H9 (cell line): ENCODE results near the gene SLC12A1. TPM values are rescaled to one million over a fixed set of nuclear protein-coding genes. Genes with fewer than 3 reads are reported as not detected.
A peak's percentile ranks its signal among the peaks of the same experiment; 100 is the strongest.

ENCODE experiments used
- DNase-seq: peaks from one replicate; pipeline ENCODE4 v3.0.0-alpha.2; 2017
- H2AFZ ChIP-seq: one replicate; pipeline ENCODE4 v1.6.1; 2013; ENCODE audit warnings: mild to moderate bottlenecking, low read length, control low read depth, moderate library complexity
- H2AK5ac ChIP-seq: 2 replicates; pipeline ENCODE4 v1.6.1; 2013; ENCODE audit warnings: low read length, control low read depth, mixed read lengths; ENCODE audit not compliant: insufficient read length
- H2BK120ac ChIP-seq: one replicate; pipeline ENCODE4 v1.6.1; 2013; ENCODE audit warnings: low read depth, mild to moderate bottlenecking, low read length, control low read depth, inconsistent platforms; ENCODE audit not compliant: poor library complexity, severe bottlenecking
- H2BK12ac ChIP-seq: 2 replicates; pipeline ENCODE4 v1.6.1; 2013; ENCODE audit warnings: low read length, control low read depth, mixed read lengths, low read depth; ENCODE audit not compliant: insufficient read length
- H2BK15ac ChIP-seq: 2 replicates; pipeline ENCODE4 v1.6.1; 2013; ENCODE audit warnings: low read depth, low read length, control low read depth
- H2BK20ac ChIP-seq: one replicate; pipeline ENCODE4 v1.6.1; 2013; ENCODE audit warnings: low read depth, mild to moderate bottlenecking, low read length, control low read depth, inconsistent platforms; ENCODE audit not compliant: poor library complexity, severe bottlenecking
- H2BK5ac ChIP-seq: 2 replicates; pipeline ENCODE4 v1.6.1; 2013; ENCODE audit warnings: low read length, control low read depth, mixed read lengths; ENCODE audit not compliant: insufficient read length
- H3K14ac ChIP-seq: 2 replicates; pipeline ENCODE4 v1.6.1; 2013; ENCODE audit warnings: low read length, control low read depth; ENCODE audit not compliant: insufficient read depth
- H3K18ac ChIP-seq: 2 replicates; pipeline ENCODE4 v1.6.1; 2013; ENCODE audit warnings: low read depth, mild to moderate bottlenecking, mixed read lengths, low read length, control low read depth; ENCODE audit not compliant: insufficient read length
- H3K23ac ChIP-seq: 2 replicates; pipeline ENCODE4 v1.6.1; 2013; ENCODE audit warnings: low read length, control low read depth, mixed read lengths, low read depth; ENCODE audit not compliant: insufficient read length
- H3K23me2 ChIP-seq: 2 replicates; pipeline ENCODE4 v1.6.1; 2013; ENCODE audit warnings: low read depth, mild to moderate bottlenecking, mixed read lengths, low read length, control low read depth; ENCODE audit not compliant: insufficient read length, poor library complexity, severe bottlenecking
- H3K27ac ChIP-seq: 2 replicates; pipeline ENCODE4 v1.5.1; 2013; ENCODE audit warnings: low read length, control low read depth, mixed read lengths, low read depth; ENCODE audit not compliant: insufficient read length
- H3K27me3 ChIP-seq: 2 replicates; pipeline ENCODE4 v1.6.1; 2013; ENCODE audit warnings: low read length, control low read depth, inconsistent platforms; ENCODE audit not compliant: insufficient read depth
- H3K4ac ChIP-seq: 2 replicates; pipeline ENCODE4 v1.6.1; 2013; ENCODE audit warnings: low read depth, mild to moderate bottlenecking, control low read depth, inconsistent platforms, low read length, moderate library complexity
- H3K4me1 ChIP-seq: 2 replicates; pipeline ENCODE4 v1.6.1; 2013; ENCODE audit warnings: low read length, control low read depth, inconsistent platforms; ENCODE audit not compliant: insufficient read depth
- H3K4me2 ChIP-seq: 2 replicates; pipeline ENCODE4 v1.6.1; 2013; ENCODE audit warnings: low read length, control low read depth, mixed read lengths; ENCODE audit not compliant: insufficient read length, insufficient read depth
- H3K56ac ChIP-seq: 2 replicates; pipeline ENCODE4 v1.6.1; 2013; ENCODE audit warnings: low read depth, mild to moderate bottlenecking, mixed read lengths, low read length, control low read depth; ENCODE audit not compliant: insufficient read length
- H3K79me1 ChIP-seq: 2 replicates; pipeline ENCODE4 v1.6.1; 2013; ENCODE audit warnings: low read depth, mild to moderate bottlenecking, moderate library complexity, low read length, control low read depth, inconsistent platforms; ENCODE audit not compliant: insufficient read depth, poor library complexity, severe bottlenecking
- H3K79me2 ChIP-seq: 2 replicates; pipeline ENCODE4 v1.6.1; 2013; ENCODE audit warnings: low read length, control low read depth, inconsistent platforms; ENCODE audit not compliant: insufficient read depth
- H3K9ac ChIP-seq: 2 replicates; pipeline ENCODE4 v1.6.1; 2013; ENCODE audit warnings: low read length, control low read depth, mixed read lengths; ENCODE audit not compliant: insufficient read length; ENCODE audit errors: extremely low read depth
- H3K9me3 ChIP-seq: one replicate; pipeline ENCODE4 v1.6.1; 2013; ENCODE audit warnings: low read depth, low read length, inconsistent platforms; ENCODE audit not compliant: control insufficient read depth
- H3T11ph ChIP-seq: one replicate; pipeline ENCODE4 v1.6.1; 2013; ENCODE audit warnings: mild to moderate bottlenecking, low read length, control low read depth, inconsistent platforms
- H4K20me1 ChIP-seq: one replicate; pipeline ENCODE4 v1.6.1; 2013; ENCODE audit not compliant: control insufficient read depth, insufficient read length, insufficient read depth
- H4K5ac ChIP-seq: 2 replicates; pipeline ENCODE4 v1.6.1; 2013; ENCODE audit warnings: low read depth, mild to moderate bottlenecking, mixed read lengths, low read length, control low read depth; ENCODE audit not compliant: insufficient read length
- H4K8ac ChIP-seq: replicated peaks from 2 replicates; pipeline ENCODE4 v1.6.1; 2013; ENCODE audit warnings: low read length, control low read depth, mixed read lengths, low read depth; ENCODE audit not compliant: insufficient read length
- H4K91ac ChIP-seq: 2 replicates; pipeline ENCODE4 v1.6.1; 2013; ENCODE audit warnings: low read depth, mild to moderate bottlenecking, moderate library complexity, mixed read lengths, low read length, control low read depth; ENCODE audit not compliant: insufficient read length
- H3K27ac Mint-ChIP-seq, 3 experiments: 2 replicates in 2 of 3; 3 replicates in 1 of 3; pipeline ENCODE4 v1.8.0; 2020 to 2021; ENCODE audit warnings: mixed read lengths in 3 of 3, mild to moderate bottlenecking in 1 of 3, moderate library complexity in 1 of 3
- H3K27me3 Mint-ChIP-seq: 2 replicates; pipeline ENCODE4 v1.8.0; 2021; ENCODE audit warnings: low read depth, mild to moderate bottlenecking, moderate library complexity, mixed read lengths
- H3K36me3 Mint-ChIP-seq, 3 experiments: 2 replicates in 2 of 3; 3 replicates in 1 of 3; pipeline ENCODE4 v1.8.0; 2020 to 2021; ENCODE audit warnings: low read depth in 3 of 3, mixed read lengths in 3 of 3; ENCODE audit not compliant: insufficient read depth in 1 of 3
- H3K4me1 Mint-ChIP-seq, 2 experiments: 2 replicates each; pipeline ENCODE4 v1.8.0; 2020; ENCODE audit warnings: mixed read lengths in 2 of 2
- H3K4me3 Mint-ChIP-seq, 2 experiments: 2 replicates in 1 of 2; 3 replicates in 1 of 2; pipeline ENCODE4 v1.8.0; 2020 to 2021; ENCODE audit warnings: mild to moderate bottlenecking in 2 of 2, mixed read lengths in 2 of 2, moderate library complexity in 1 of 2
- H3K9me3 Mint-ChIP-seq, 2 experiments: 2 replicates in 1 of 2; 3 replicates in 1 of 2; pipeline ENCODE4 v1.8.0; 2020; ENCODE audit warnings: mild to moderate bottlenecking in 2 of 2, mixed read lengths in 2 of 2, moderate library complexity in 1 of 2
- CTCF ChIP-seq: fragments of 200-600 bp; sonication (generic); conservative IDR thresholded peaks from 3 replicates; pipeline ENCODE4 v1.8.0; 2021; ENCODE audit warnings: antibody characterized with exemption, mild to moderate bottlenecking
- WGBS: extraction: QIAGEN DNeasy Blood & Tissue Kit; methylation state at CpG from one replicate; pipeline ENCODE4 v1.1.7; 2013; ENCODE audit warnings: missing lambda C conversion rate, low lambda C conversion rate, mixed read lengths; ENCODE audit not compliant: insufficient read length; ENCODE audit errors: extremely low coverage; 5-methylcytosine and 5-hydroxymethylcytosine counted together
- total RNA-seq: library from RNA; stranded (reverse); gene quantifications from 2 replicates; pipeline ENCODE4 v1.2.1, GENCODE V29; 2021

The SLC12A1 gene
- total RNA-seq, 1 experiment from 2014 or later = 0.07 TPM

- Histone ChIP-seq H3K56ac (no peak overlapping the region), H3K4ac (no peak overlapping the region; the same call in 1 of the 2 replicates), H3K4me1 (no peaks in the 10 kb centered on the region), H3K4me2 (peak overlapping the region; percentile 95), H2AFZ (no peak overlapping the region), H2BK5ac (no peak overlapping the region), H3K14ac (peak overlapping the region; percentile 95), H4K8ac (no peak overlapping the region), H2BK20ac (no peak overlapping the region), H2BK15ac (no peak overlapping the region), H3K27me3 (no peaks in the 10 kb centered on the region), H3K79me1 (no peaks in the 10 kb centered on the region), H4K20me1 (no peaks in the 10 kb centered on the region), H3K18ac (peak overlapping the region; percentile 94), H3T11ph (no peak overlapping the region), H2BK12ac (no peak overlapping the region), H2AK5ac (no peak overlapping the region), H3K27ac (peak overlapping the region; percentile 28), H3K9ac (peak overlapping the region; percentile 95), H3K23me2 (peaks cover 14% of the 10 kb centered on the region), H2BK120ac (no peak overlapping the region), H3K9me3 (no peaks in the 10 kb centered on the region), H3K79me2 (no peaks in the 10 kb centered on the region; the same call in 1 of the 2 replicates), H3K23ac (no peak overlapping the region), H4K5ac (no peak overlapping the region), H4K91ac (no peak overlapping the region)
- WGBS = no CpG with 5 or more reads among the region's 64 CpGs
- H3K36me3 Mint-ChIP-seq = peaks cover 9 to 36% (median 24%) of the 10 kb centered on the region in 3 experiments
- H3K4me1 Mint-ChIP-seq = peaks cover 27 to 35% of the 10 kb centered on the region in 2 experiments
- H3K9me3 Mint-ChIP-seq = no peaks in the 10 kb centered on the region
- H3K27me3 Mint-ChIP-seq = no peaks in the 10 kb centered on the region
- peak overlapping the region; percentile 96 to 98 for H3K4me3 Mint-ChIP-seq
- no peak for TF ChIP-seq CTCF
- peak overlapping the region; percentile 95 to 98 (median 98) for H3K27ac Mint-ChIP-seq
- peak; percentile 62 for DNase-seq
These were observed 125.9 kb downstream of the SLC12A1 start for GRCh38 chr15:48331796-48332641.
